Body of pancreas (tissue), 4 donors: ENCODE results near the gene NINJ1. TPM values are rescaled to one million over a fixed set of nuclear protein-coding genes. Genes with fewer than 3 reads are reported as not detected.

ENCODE experiments used
- ATAC-seq: fragments of 150-250 bp; one replicate; pipeline ENCODE4 v1.9.1; 2016
- DNase-seq, 4 donors: peaks; one replicate each; pipeline ENCODE4 v3.0.0-alpha.2; 2019
- H3K27ac ChIP-seq, 4 donors: fragments of 200-600 bp; sonication (generic); 1 replicate in 3 of 4; 2 replicates in 1 of 4; pipeline versions ENCODE4 v1.5.1 to v1.6.1; 2016 to 2019; ENCODE audit warnings: mild to moderate bottlenecking in 1 of 4, mixed read lengths in 1 of 4, moderate library complexity in 1 of 4
- H3K27me3 ChIP-seq, 2 donors: fragments of 200-600 bp; sonication (generic); one replicate each; pipeline ENCODE4 v1.6.0; 2016; ENCODE audit warnings: mild to moderate bottlenecking in 1 of 2
- H3K36me3 ChIP-seq, 2 donors: fragments of 200-600 bp; sonication (generic); replicated peaks in 1 of 2; 2 replicates each; pipeline ENCODE4 v1.5.1; 2016; ENCODE audit warnings: low read depth in 2 of 2; ENCODE audit not compliant: insufficient read depth in 1 of 2
- H3K4me1 ChIP-seq: fragments of 200-600 bp; sonication (generic); one replicate; pipeline ENCODE4 v1.6.0; 2016
- H3K4me3 ChIP-seq, 2 donors: fragments of 200-600 bp; sonication (generic); 1 replicate in 1 of 2; 2 replicates in 1 of 2; pipeline ENCODE4 v1.5.1; 2016 to 2019
- H3K9me3 ChIP-seq, 3 donors: fragments of 200-600 bp; sonication (generic); 1 replicate in 2 of 3; 2 replicates in 1 of 3; pipeline ENCODE4 v1.5.1; 2016
- CTCF ChIP-seq, 7 experiments: fragments of 450-650 bp in 4 of 7; fragments of 200-600 bp in 3 of 7; sonication (generic) in 3 of 7; IDR thresholded peaks; one replicate each; pipeline ENCODE4 v1.5.1; 2016 to 2019; ENCODE audit warnings: antibody characterized with exemption in 7 of 7
- POLR2A ChIP-seq, 3 donors: fragments of 450-650 bp; IDR thresholded peaks; one replicate each; pipeline ENCODE4 v1.6.1; 2016; ENCODE audit warnings: antibody characterized with exemption in 3 of 3, mild to moderate bottlenecking in 2 of 3
- WGBS, 2 donors: methylation state at CpG; one replicate each; pipeline ENCODE4 v1.1.5; 2017; 5-methylcytosine and 5-hydroxymethylcytosine counted together
- intact Hi-C: fragments of 100-400 bp; cut with DNase I; formaldehyde crosslinking; loops from one replicate; pipeline ENCODE4 v1.15.1; 2023
- total RNA-seq, 2 donors: library from RNA; depleted of rRNA; stranded (reverse); fragments of >200 nt; gene quantifications; one replicate each; pipeline ENCODE4 v1.1.0, GENCODE V29; 2016

The NINJ1 gene, protein sequence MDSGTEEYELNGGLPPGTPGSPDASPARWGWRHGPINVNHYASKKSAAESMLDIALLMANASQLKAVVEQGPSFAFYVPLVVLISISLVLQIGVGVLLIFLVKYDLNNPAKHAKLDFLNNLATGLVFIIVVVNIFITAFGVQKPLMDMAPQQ
- total RNA-seq = 10 to 100 TPM; 32.6 to 32.9 TPM

- H3K9me3 ChIP-seq = no peaks in the 10 kb centered on the region
- H3K27me3 ChIP-seq = no peaks in the 10 kb centered on the region
- peak; percentile 90 for ATAC-seq
- no peaks in the 10 kb centered on the region for H3K36me3 ChIP-seq
- peak; percentile 71 to 81 (median 76) for DNase-seq
- peak within 1 kb of the TSS; percentile 40 to 70 for H3K4me3 ChIP-seq
- TF ChIP-seq CTCF (IDR thresholded peaks at IDR 0.05) = peak in 4 of 7 experiments; percentile 22 to 39 (median 25)
- TF ChIP-seq POLR2A (IDR thresholded peaks at IDR 0.05) = peak; percentile 89 to 93 (median 93)
- intact Hi-C loops = no loop called here
- H3K4me1 ChIP-seq = peaks cover 62% of the 10 kb centered on the region
- WGBS, 2 donors = 0 to 1% methylated on average over 10 to 69 of the region's 78 CpGs
- H3K27ac ChIP-seq = peak within 1 kb of the TSS; percentile 90 to 97 (median 92)
Observed at GRCh38 chr9:93134015-93134739, at the start of gene NINJ1. TSS of gene NINJ1 (minus strand) at chr9:93134251. CDS start at chr9:93134217, 34 bp downstream.

GRCh38 chr9:93183131-93183662 is 49.1 kb upstream of the NINJ1 start:
- intact Hi-C loops = loop anchor here (10.0 kb wide), 1 partner anchor 272 kb away; the partner anchor contains the start of genes FAM120A and FAM120AOS
- TF ChIP-seq POLR2A (IDR thresholded peaks at IDR 0.05) (no peak), CTCF (IDR thresholded peaks at IDR 0.05) (no peak)
- Histone ChIP-seq H3K4me3 (no peak overlapping the region), H3K27ac (peak overlapping the region in 3 of 4 donors; percentile 78 to 90 (median 89)), H3K36me3 (no peaks in the 10 kb centered on the region), H3K27me3 (no peaks in the 10 kb centered on the region), H3K4me1 (peaks cover 57% of the 10 kb centered on the region), H3K9me3 (no peaks in the 10 kb centered on the region)
- peak in 1 of 4 donors; percentile 11 for DNase-seq
- WGBS, 2 donors = 80 to 92% methylated on average over 5 of the region's 5 CpGs
- ATAC-seq = no peak

DNA sequence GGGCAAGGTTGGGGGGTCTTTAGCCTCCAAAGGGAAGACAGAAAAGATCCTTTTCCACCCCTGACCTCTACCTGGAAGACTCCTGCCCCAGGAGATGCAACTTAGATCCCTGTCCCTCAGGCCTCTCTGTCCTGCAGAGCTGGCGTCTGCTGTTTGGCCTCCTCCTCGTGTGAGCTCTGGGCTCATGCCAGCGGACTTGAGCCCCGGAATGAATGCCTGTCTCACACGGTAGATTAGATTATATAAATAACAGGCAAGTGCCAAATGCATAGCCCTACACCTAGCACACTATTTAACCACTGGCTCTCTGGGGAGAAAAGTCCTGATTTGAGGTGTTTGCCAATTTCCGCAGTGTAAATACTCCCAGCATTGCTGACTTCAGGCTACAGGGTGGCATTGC is 48.5 kb upstream of the NINJ1 start:
- Histone ChIP-seq H3K27ac (peak overlapping the region in 3 of 4 donors; percentile 20 to 90 (median 89)), H3K4me1 (peaks cover 51% of the 10 kb centered on the region), H3K36me3 (no peaks in the 10 kb centered on the region), H3K27me3 (no peaks in the 10 kb centered on the region), H3K9me3 (no peaks in the 10 kb centered on the region), H3K4me3 (no peak overlapping the region)
- 7 to 14% methylated on average over 3 to 6 of the region's 6 CpGs for WGBS, 2 donors
- TF ChIP-seq CTCF (IDR thresholded peaks at IDR 0.05) (no peak), POLR2A (IDR thresholded peaks at IDR 0.05) (no peak)
- intact Hi-C loops = loop anchor here (10.0 kb wide), 1 partner anchor 272 kb away; the partner anchor contains the start of genes FAM120A and FAM120AOS
- ATAC-seq (no peak), DNase-seq (peak; percentile 54 to 83 (median 75))

DNA sequence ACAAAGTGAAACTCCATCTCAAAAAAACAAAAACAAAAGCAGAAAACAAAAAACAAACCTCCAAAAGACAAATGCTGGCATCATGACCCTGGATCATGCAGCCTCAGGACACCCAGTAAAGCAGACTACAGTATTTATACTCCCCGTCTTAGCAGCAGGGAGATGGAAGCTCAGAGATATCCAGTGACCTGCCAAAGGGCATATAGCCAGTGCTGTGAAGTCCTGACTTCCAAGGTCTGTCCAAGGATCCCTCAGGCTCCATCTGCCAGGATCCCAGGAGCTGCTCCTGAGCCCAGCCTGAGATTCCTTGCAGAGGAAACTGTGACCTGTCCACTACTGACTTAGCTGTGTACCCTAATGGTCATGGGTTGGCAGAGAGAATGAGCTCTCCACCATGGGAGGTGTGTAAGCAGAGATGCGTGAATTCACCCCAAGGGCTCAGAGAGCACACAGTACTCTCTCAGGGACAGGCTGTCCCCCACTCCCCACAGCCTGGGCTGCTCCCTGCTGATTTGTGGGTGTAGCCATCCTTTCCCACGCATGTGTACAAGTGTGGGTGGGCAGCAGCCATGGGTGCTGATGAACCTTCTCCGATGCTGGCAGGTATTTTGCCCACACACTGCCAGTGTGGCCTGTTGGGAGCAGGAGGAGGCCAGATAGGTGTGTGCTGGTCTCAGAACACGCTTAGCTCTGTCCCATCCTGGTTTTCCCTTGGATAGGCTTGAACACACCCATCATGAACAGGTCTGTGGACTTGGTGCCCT is 47.8 kb upstream of the NINJ1 start:
- H3K36me3 ChIP-seq = no peaks in the 10 kb centered on the region
- no peaks in the 10 kb centered on the region for H3K9me3 ChIP-seq
- H3K27ac ChIP-seq = peak overlapping the region in 1 of 4 donors; percentile 90
- H3K4me3 ChIP-seq = no peak overlapping the region
- 77 to 85% methylated on average over 5 of the region's 5 CpGs for WGBS, 2 donors
- no peak for TF ChIP-seq CTCF (IDR thresholded peaks at IDR 0.05)
- no peak for TF ChIP-seq POLR2A (IDR thresholded peaks at IDR 0.05)
- ATAC-seq (no peak), DNase-seq (no peak)
- intact Hi-C loops = loop anchor here (10.0 kb wide), 1 partner anchor 273 kb away; the partner anchor contains the start of genes FAM120A and FAM120AOS
- peaks cover 45% of the 10 kb centered on the region for H3K4me1 ChIP-seq
- no peaks in the 10 kb centered on the region for H3K27me3 ChIP-seq
